Tibial artery (tissue), 4 donors: ENCODE data around the gene IGSF9B.

Experiments used
- DNase-seq, 2 donors: peaks; one replicate each; pipeline ENCODE4 v3.0.0-alpha.2; 2019
- H3K27ac ChIP-seq, 2 donors: fragments of 200-600 bp; sonication (generic) in 1 of 2; 1 replicate in 1 of 2; 2 replicates in 1 of 2; pipeline ENCODE4 v1.5.1; 2018 to 2019; ENCODE audit warnings: mild to moderate bottlenecking in 1 of 2
- H3K27me3 ChIP-seq, 2 donors: fragments of 200-600 bp; sonication (generic) in 1 of 2; one replicate each; pipeline versions ENCODE4 v1.5.1 to v1.6.0; 2016 to 2019
- H3K36me3 ChIP-seq, 3 donors: fragments of 200-600 bp; sonication (generic) in 2 of 3; one replicate each; pipeline ENCODE4 v1.5.1; 2016 to 2019; ENCODE audit warnings: mild to moderate bottlenecking in 2 of 3
- H3K4me1 ChIP-seq, 4 donors: fragments of 200-600 bp; sonication (generic) in 2 of 4; 1 replicate in 3 of 4; 2 replicates in 1 of 4; pipeline ENCODE4 v1.5.1; 2016 to 2019
- H3K4me3 ChIP-seq, 2 donors: fragments of 200-600 bp; sonication (generic) in 1 of 2; 1 replicate in 1 of 2; 2 replicates in 1 of 2; pipeline ENCODE4 v1.5.1; 2018 to 2019; ENCODE audit warnings: mild to moderate bottlenecking in 2 of 2
- H3K9me3 ChIP-seq, 3 donors: fragments of 200-600 bp; sonication (generic) in 1 of 3; one replicate each; pipeline ENCODE4 v1.5.1; 2016 to 2019
- CTCF ChIP-seq, 2 experiments: fragments of 200-600 bp in 1 of 2; fragments of 450-650 bp in 1 of 2; IDR thresholded peaks; one replicate each; pipeline ENCODE4 v1.5.1; 2017 to 2019; ENCODE audit warnings: antibody characterized with exemption in 2 of 2, mild to moderate bottlenecking in 1 of 2, moderate library complexity in 1 of 2
- intact Hi-C: fragments of 100-400 bp; cut with DNase I; formaldehyde crosslinking; loops from one replicate; pipeline ENCODE4 v1.15.0; 2023; ENCODE audit warnings: low total_unique reads

The IGSF9B gene

DNA sequence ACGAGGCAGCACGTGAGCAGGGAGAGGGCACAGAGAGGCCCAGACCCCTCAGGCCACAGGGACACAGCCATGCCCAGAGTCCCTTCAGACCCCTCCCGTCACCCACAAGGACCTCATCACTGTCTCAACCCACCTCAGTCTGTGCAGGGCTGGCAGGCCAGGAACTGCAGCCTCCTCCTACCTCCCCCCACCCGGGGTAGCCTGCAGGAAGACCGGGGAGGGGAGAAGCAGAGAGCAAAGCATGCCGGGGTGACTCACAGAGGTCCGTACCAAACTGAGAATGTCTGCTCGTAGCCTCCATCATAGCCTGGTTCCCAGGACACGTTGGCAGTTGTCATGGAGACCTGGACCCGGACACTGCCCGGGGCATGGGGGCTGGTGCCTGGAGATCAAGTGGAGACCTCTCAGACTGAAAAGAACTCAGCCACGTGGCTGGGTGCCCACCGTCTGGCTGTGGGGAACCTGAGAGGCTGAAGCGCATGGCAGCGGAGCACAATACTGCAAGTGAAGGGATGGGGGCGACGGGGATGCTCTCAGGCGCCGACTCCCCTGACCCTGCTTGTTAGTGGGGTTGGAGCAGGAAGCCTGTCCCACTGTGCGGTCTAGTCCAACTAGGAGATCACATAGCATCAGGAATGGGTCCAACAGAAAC lies 27.2 kb downstream of the IGSF9B start:
- H3K36me3 ChIP-seq = peaks cover 40 to 67% (median 41%) of the 10 kb centered on the region in 3 donors
- peaks cover 0 to 16% (median 10%) of the 10 kb centered on the region in 4 donors for H3K4me1 ChIP-seq
- H3K27ac ChIP-seq = no peak overlapping the region
- H3K4me3 ChIP-seq = no peak overlapping the region
- DNase-seq = no peak
- H3K27me3 ChIP-seq = no peaks in the 10 kb centered on the region
- intact Hi-C loops = loop anchor here (2.0 to 5.0 kb wide), 2 partner anchors 115 to 213 kb away; no protein-coding TSS in a partner anchor
- H3K9me3 ChIP-seq = no peaks in the 10 kb centered on the region
- no peak for TF ChIP-seq CTCF (IDR thresholded peaks at IDR 0.05)

DNA sequence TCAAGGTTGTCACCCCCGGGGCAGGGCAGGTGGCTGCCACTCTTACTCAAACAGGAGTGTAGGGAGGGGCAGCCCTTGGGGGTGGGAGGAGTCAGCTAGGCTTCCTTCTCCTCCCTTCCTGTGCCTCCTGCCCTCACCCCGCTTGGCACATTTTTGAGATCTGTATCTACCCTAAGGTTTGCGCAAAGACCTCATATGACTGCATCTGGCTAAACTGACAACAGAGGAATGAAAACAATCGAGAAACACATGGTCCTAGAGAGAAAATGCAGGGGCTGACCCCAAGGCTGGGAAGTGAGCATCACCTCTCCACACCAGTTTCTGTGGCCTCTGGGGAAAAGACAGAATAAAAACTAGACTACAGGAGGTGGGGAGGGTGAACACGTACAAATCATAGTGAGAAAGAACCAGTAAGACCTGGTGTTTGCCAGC lies 28.1 kb downstream of the IGSF9B start:
- no peak for TF ChIP-seq CTCF (IDR thresholded peaks at IDR 0.05)
- Histone ChIP-seq H3K4me1 (peaks cover 0 to 16% (median 10%) of the 10 kb centered on the region in 4 donors), H3K36me3 (peaks cover 41 to 67% (median 43%) of the 10 kb centered on the region in 3 donors), H3K4me3 (no peak overlapping the region), H3K27me3 (no peaks in the 10 kb centered on the region), H3K9me3 (no peaks in the 10 kb centered on the region), H3K27ac (no peak overlapping the region)
- intact Hi-C loops = loop anchor here (2.0 to 5.0 kb wide), 2 partner anchors 116 to 214 kb away; no protein-coding TSS in a partner anchor
- DNase-seq = no peak

DNA sequence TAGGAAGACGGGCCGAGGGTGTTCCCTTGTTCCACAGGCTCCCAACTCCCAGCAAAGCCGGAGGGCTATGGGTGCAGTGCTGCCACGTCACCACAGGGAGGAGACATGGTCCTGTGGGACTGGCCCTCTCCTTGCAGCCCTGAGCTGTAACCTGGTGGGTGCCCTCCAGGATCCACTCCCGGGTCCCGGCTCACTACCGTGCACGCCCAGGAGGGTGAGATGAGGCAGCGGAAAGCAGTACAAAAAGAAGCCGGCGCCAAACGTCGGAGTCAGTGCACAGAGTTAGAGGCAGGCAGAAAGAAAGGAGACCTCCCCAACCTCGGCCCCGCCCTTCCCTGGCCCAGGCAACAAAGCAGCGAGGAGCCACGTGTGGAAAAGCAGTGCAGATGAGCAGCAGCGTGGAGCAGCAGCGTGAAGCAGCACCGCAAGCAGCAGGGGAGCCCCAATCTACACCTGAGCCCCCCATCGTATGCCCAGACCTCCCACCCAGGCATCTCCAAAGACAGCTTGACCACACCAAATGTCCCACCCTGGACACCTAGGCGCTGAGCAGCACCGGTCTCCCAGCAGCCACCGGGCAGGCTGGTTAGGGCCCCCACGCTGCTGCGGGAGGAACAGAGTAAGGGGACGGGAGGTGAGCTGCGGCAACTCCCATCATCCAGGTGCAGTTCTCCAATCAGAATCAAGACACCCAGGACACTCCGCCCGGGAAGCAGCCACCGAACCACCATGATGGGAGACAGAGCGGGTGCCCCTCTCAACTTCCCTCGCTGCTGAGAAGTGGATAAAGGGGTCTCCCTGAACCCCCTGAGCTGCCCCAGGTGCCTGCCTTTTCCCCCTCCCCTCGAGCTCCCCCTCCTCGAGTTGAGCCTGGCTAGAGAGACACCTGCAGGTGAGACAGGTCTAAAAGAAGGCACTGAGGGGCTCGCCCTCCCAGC lies 28.8 kb downstream of the IGSF9B start:
- no peaks in the 10 kb centered on the region for H3K9me3 ChIP-seq
- peak; percentile 52 to 81 for DNase-seq
- H3K4me1 ChIP-seq = peaks cover 0 to 16% (median 10%) of the 10 kb centered on the region in 4 donors
- H3K36me3 ChIP-seq = peaks cover 43 to 69% (median 44%) of the 10 kb centered on the region in 3 donors
- TF ChIP-seq CTCF (IDR thresholded peaks at IDR 0.05) = peak; percentile 79 to 86
- H3K27me3 ChIP-seq = no peaks in the 10 kb centered on the region
- no peak overlapping the region for H3K4me3 ChIP-seq
- intact Hi-C loops = loop anchor here (2.0 to 5.0 kb wide), 2 partner anchors 117 to 214 kb away; no protein-coding TSS in a partner anchor
- H3K27ac ChIP-seq = peak overlapping the region in 1 of 2 donors; percentile 29

- no peak overlapping the region for H3K4me3 ChIP-seq
- TF ChIP-seq CTCF (IDR thresholded peaks at IDR 0.05) = no peak
- intact Hi-C loops = loop anchor here (5.0 kb wide), 1 partner anchor 216 kb away; no protein-coding TSS in a partner anchor
- DNase-seq = no peak
- no peaks in the 10 kb centered on the region for H3K9me3 ChIP-seq
- H3K27me3 ChIP-seq = no peaks in the 10 kb centered on the region
- no peak overlapping the region for H3K27ac ChIP-seq
- H3K36me3 ChIP-seq = peaks cover 41 to 78% (median 51%) of the 10 kb centered on the region in 3 donors
- peaks cover 0 to 16% (median 10%) of the 10 kb centered on the region in 4 donors for H3K4me1 ChIP-seq
These were observed 30.1 kb downstream of the IGSF9B start for GRCh38 chr11:133926466-133927246.

DNA sequence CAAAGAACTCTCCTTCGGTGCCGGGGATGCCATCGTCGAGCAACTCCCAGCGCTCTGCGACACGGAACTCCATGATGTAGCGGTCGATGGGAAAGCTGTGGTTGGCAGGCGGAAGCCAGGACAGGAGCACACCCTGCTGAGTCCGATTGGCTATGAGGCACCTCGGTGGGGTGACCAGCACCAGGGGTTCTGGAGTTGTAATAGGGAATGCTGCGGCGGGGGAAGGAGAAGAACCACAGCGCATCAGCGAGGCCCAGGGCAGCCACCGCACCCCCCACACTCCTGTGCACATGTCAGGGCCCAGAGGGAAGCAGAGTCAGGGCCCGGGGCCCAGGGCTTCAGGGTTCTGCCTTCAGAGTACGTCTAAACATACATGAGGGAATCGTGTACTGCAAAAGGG lies 31.0 kb downstream of the IGSF9B start:
- no peak for TF ChIP-seq CTCF (IDR thresholded peaks at IDR 0.05)

More for the DNA sequence above, 31.0 kb downstream of the IGSF9B start:
- H3K4me1 ChIP-seq = peaks cover 0 to 16% (median 10%) of the 10 kb centered on the region in 4 donors
- H3K4me3 ChIP-seq = no peak overlapping the region
- no peaks in the 10 kb centered on the region for H3K9me3 ChIP-seq
- H3K27ac ChIP-seq = no peak overlapping the region
- H3K27me3 ChIP-seq = no peaks in the 10 kb centered on the region
- intact Hi-C loops = loop anchor here (5.0 kb wide), 1 partner anchor 217 kb away; no protein-coding TSS in a partner anchor
- DNase-seq = no peak
- H3K36me3 ChIP-seq = peaks cover 42 to 77% (median 53%) of the 10 kb centered on the region in 3 donors
